H9 (cell line): Measurements from ENCODE around the gene GUK1. TPM values are rescaled to one million over a fixed set of nuclear protein-coding genes. Genes with fewer than 3 reads are reported as not detected.
A peak's percentile ranks its signal among the peaks of the same experiment; 100 is the strongest.

Experiments used
- DNase-seq: peaks from one replicate; pipeline ENCODE4 v3.0.0-alpha.2; 2017
- H2AFZ ChIP-seq: one replicate; pipeline ENCODE4 v1.6.1; 2013; ENCODE audit warnings: mild to moderate bottlenecking, low read length, control low read depth, moderate library complexity
- H2AK5ac ChIP-seq: 2 replicates; pipeline ENCODE4 v1.6.1; 2013; ENCODE audit warnings: low read length, control low read depth, mixed read lengths; ENCODE audit not compliant: insufficient read length
- H2BK120ac ChIP-seq: one replicate; pipeline ENCODE4 v1.6.1; 2013; ENCODE audit warnings: low read depth, mild to moderate bottlenecking, low read length, control low read depth, inconsistent platforms; ENCODE audit not compliant: poor library complexity, severe bottlenecking
- H2BK12ac ChIP-seq: 2 replicates; pipeline ENCODE4 v1.6.1; 2013; ENCODE audit warnings: low read length, control low read depth, mixed read lengths, low read depth; ENCODE audit not compliant: insufficient read length
- H2BK15ac ChIP-seq: 2 replicates; pipeline ENCODE4 v1.6.1; 2013; ENCODE audit warnings: low read depth, low read length, control low read depth
- H2BK20ac ChIP-seq: one replicate; pipeline ENCODE4 v1.6.1; 2013; ENCODE audit warnings: low read depth, mild to moderate bottlenecking, low read length, control low read depth, inconsistent platforms; ENCODE audit not compliant: poor library complexity, severe bottlenecking
- H2BK5ac ChIP-seq: 2 replicates; pipeline ENCODE4 v1.6.1; 2013; ENCODE audit warnings: low read length, control low read depth, mixed read lengths; ENCODE audit not compliant: insufficient read length
- H3K14ac ChIP-seq: 2 replicates; pipeline ENCODE4 v1.6.1; 2013; ENCODE audit warnings: low read length, control low read depth; ENCODE audit not compliant: insufficient read depth
- H3K18ac ChIP-seq: 2 replicates; pipeline ENCODE4 v1.6.1; 2013; ENCODE audit warnings: low read depth, mild to moderate bottlenecking, mixed read lengths, low read length, control low read depth; ENCODE audit not compliant: insufficient read length
- H3K23ac ChIP-seq: 2 replicates; pipeline ENCODE4 v1.6.1; 2013; ENCODE audit warnings: low read length, control low read depth, mixed read lengths, low read depth; ENCODE audit not compliant: insufficient read length
- H3K23me2 ChIP-seq: 2 replicates; pipeline ENCODE4 v1.6.1; 2013; ENCODE audit warnings: low read depth, mild to moderate bottlenecking, mixed read lengths, low read length, control low read depth; ENCODE audit not compliant: insufficient read length, poor library complexity, severe bottlenecking
- H3K27ac ChIP-seq: 2 replicates; pipeline ENCODE4 v1.5.1; 2013; ENCODE audit warnings: low read length, control low read depth, mixed read lengths, low read depth; ENCODE audit not compliant: insufficient read length
- H3K27me3 ChIP-seq: 2 replicates; pipeline ENCODE4 v1.6.1; 2013; ENCODE audit warnings: low read length, control low read depth, inconsistent platforms; ENCODE audit not compliant: insufficient read depth
- H3K4ac ChIP-seq: 2 replicates; pipeline ENCODE4 v1.6.1; 2013; ENCODE audit warnings: low read depth, mild to moderate bottlenecking, control low read depth, inconsistent platforms, low read length, moderate library complexity
- H3K4me1 ChIP-seq: 2 replicates; pipeline ENCODE4 v1.6.1; 2013; ENCODE audit warnings: low read length, control low read depth, inconsistent platforms; ENCODE audit not compliant: insufficient read depth
- H3K4me2 ChIP-seq: 2 replicates; pipeline ENCODE4 v1.6.1; 2013; ENCODE audit warnings: low read length, control low read depth, mixed read lengths; ENCODE audit not compliant: insufficient read length, insufficient read depth
- H3K56ac ChIP-seq: 2 replicates; pipeline ENCODE4 v1.6.1; 2013; ENCODE audit warnings: low read depth, mild to moderate bottlenecking, mixed read lengths, low read length, control low read depth; ENCODE audit not compliant: insufficient read length
- H3K79me1 ChIP-seq: 2 replicates; pipeline ENCODE4 v1.6.1; 2013; ENCODE audit warnings: low read depth, mild to moderate bottlenecking, moderate library complexity, low read length, control low read depth, inconsistent platforms; ENCODE audit not compliant: insufficient read depth, poor library complexity, severe bottlenecking
- H3K79me2 ChIP-seq: 2 replicates; pipeline ENCODE4 v1.6.1; 2013; ENCODE audit warnings: low read length, control low read depth, inconsistent platforms; ENCODE audit not compliant: insufficient read depth
- H3K9ac ChIP-seq: 2 replicates; pipeline ENCODE4 v1.6.1; 2013; ENCODE audit warnings: low read length, control low read depth, mixed read lengths; ENCODE audit not compliant: insufficient read length; ENCODE audit errors: extremely low read depth
- H3K9me3 ChIP-seq: one replicate; pipeline ENCODE4 v1.6.1; 2013; ENCODE audit warnings: low read depth, low read length, inconsistent platforms; ENCODE audit not compliant: control insufficient read depth
- H3T11ph ChIP-seq: one replicate; pipeline ENCODE4 v1.6.1; 2013; ENCODE audit warnings: mild to moderate bottlenecking, low read length, control low read depth, inconsistent platforms
- H4K20me1 ChIP-seq: one replicate; pipeline ENCODE4 v1.6.1; 2013; ENCODE audit not compliant: control insufficient read depth, insufficient read length, insufficient read depth
- H4K5ac ChIP-seq: 2 replicates; pipeline ENCODE4 v1.6.1; 2013; ENCODE audit warnings: low read depth, mild to moderate bottlenecking, mixed read lengths, low read length, control low read depth; ENCODE audit not compliant: insufficient read length
- H4K8ac ChIP-seq: replicated peaks from 2 replicates; pipeline ENCODE4 v1.6.1; 2013; ENCODE audit warnings: low read length, control low read depth, mixed read lengths, low read depth; ENCODE audit not compliant: insufficient read length
- H4K91ac ChIP-seq: 2 replicates; pipeline ENCODE4 v1.6.1; 2013; ENCODE audit warnings: low read depth, mild to moderate bottlenecking, moderate library complexity, mixed read lengths, low read length, control low read depth; ENCODE audit not compliant: insufficient read length
- H3K27ac Mint-ChIP-seq, 3 experiments: 2 replicates in 2 of 3; 3 replicates in 1 of 3; pipeline ENCODE4 v1.8.0; 2020 to 2021; ENCODE audit warnings: mixed read lengths in 3 of 3, mild to moderate bottlenecking in 1 of 3, moderate library complexity in 1 of 3
- H3K27me3 Mint-ChIP-seq: 2 replicates; pipeline ENCODE4 v1.8.0; 2021; ENCODE audit warnings: low read depth, mild to moderate bottlenecking, moderate library complexity, mixed read lengths
- H3K36me3 Mint-ChIP-seq, 3 experiments: 2 replicates in 2 of 3; 3 replicates in 1 of 3; pipeline ENCODE4 v1.8.0; 2020 to 2021; ENCODE audit warnings: low read depth in 3 of 3, mixed read lengths in 3 of 3; ENCODE audit not compliant: insufficient read depth in 1 of 3
- H3K4me1 Mint-ChIP-seq, 2 experiments: 2 replicates each; pipeline ENCODE4 v1.8.0; 2020; ENCODE audit warnings: mixed read lengths in 2 of 2
- H3K4me3 Mint-ChIP-seq, 2 experiments: 2 replicates in 1 of 2; 3 replicates in 1 of 2; pipeline ENCODE4 v1.8.0; 2020 to 2021; ENCODE audit warnings: mild to moderate bottlenecking in 2 of 2, mixed read lengths in 2 of 2, moderate library complexity in 1 of 2
- H3K9me3 Mint-ChIP-seq, 2 experiments: 2 replicates in 1 of 2; 3 replicates in 1 of 2; pipeline ENCODE4 v1.8.0; 2020; ENCODE audit warnings: mild to moderate bottlenecking in 2 of 2, mixed read lengths in 2 of 2, moderate library complexity in 1 of 2
- WGBS: extraction: QIAGEN DNeasy Blood & Tissue Kit; methylation state at CpG from one replicate; pipeline ENCODE4 v1.1.7; 2013; ENCODE audit warnings: missing lambda C conversion rate, low lambda C conversion rate, mixed read lengths; ENCODE audit not compliant: insufficient read length; ENCODE audit errors: extremely low coverage; 5-methylcytosine and 5-hydroxymethylcytosine counted together
- total RNA-seq: library from RNA; stranded (reverse); gene quantifications from 2 replicates; pipeline ENCODE4 v1.2.1, GENCODE V29; 2021
- TF ChIP-seq, protein P1 (sequence below): fragments of 200-600 bp; sonication (generic); conservative IDR thresholded peaks from 3 replicates; pipeline ENCODE4 v1.8.0; 2021; ENCODE audit warnings: antibody characterized with exemption, mild to moderate bottlenecking

Gene GUK1
- total RNA-seq, 1 experiment from 2014 or later, result 88.2 TPM

DNA sequence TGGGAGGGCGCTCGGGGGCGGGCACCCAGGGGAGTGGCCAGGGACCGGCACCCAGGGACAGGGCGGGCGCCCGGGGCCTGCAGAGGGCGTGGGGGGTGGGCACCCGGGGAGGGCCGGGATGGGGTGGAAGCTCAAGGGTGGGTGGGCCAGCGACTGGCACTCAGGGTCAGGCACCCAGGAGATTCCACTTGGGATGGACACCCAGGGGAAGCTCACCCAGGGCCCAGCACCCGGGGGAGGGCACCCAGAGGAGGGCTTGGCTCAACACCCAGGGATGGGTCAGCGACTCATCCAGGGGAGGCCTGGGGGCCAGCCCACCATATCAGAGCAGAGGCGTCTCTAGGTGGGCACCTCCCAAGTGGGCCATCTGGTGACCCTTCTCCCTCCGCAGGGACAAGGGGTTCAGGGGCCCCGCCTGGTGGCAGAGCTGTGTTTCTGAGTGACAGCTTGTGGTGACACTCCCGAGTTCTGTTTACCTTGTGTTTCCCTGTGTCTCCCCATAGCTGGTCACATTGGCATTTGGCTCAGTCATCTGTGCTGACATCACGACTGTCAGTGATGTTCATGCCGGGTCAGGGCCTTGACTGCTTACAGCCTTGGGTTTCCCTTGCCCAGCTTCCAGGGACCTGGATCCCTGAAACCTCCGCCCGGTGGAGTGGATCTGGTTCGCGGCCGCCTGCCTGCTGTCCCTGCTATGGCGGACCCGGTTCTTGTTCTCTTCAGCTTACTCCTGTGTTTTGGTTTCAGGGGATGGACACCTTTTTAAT is 26.3 kb downstream of the GUK1 start:
- peak overlapping the region; percentile 31 for H3K4me2 ChIP-seq
- H3K79me2 ChIP-seq, result no peaks in the 10 kb centered on the region
- H3K27me3 ChIP-seq, result no peaks in the 10 kb centered on the region
- H2AFZ ChIP-seq, result no peak overlapping the region
- H3K4ac ChIP-seq, result no peak overlapping the region
- H3K23me2 ChIP-seq, result peaks cover 2% of the 10 kb centered on the region
- H3K14ac ChIP-seq, result no peak overlapping the region
- peaks cover 0 to 2% of the 10 kb centered on the region in 2 experiments; a peak in 1 of 5 replicates for H3K9me3 Mint-ChIP-seq
- no peak overlapping the region for H2BK120ac ChIP-seq
- H3K4me1 ChIP-seq, result no peaks in the 10 kb centered on the region; the same call in 1 of the 2 replicates
- H3K79me1 ChIP-seq, result no peaks in the 10 kb centered on the region
- H3K23ac ChIP-seq, result no peak overlapping the region
- no peak overlapping the region for H2BK5ac ChIP-seq
- H4K8ac ChIP-seq, result no peak overlapping the region
- peak; percentile 78 for DNase-seq
- H2BK20ac ChIP-seq, result no peak overlapping the region
- H4K91ac ChIP-seq, result no peak overlapping the region
- peak overlapping the region; percentile 78 to 86 for H3K4me3 Mint-ChIP-seq
- H2BK12ac ChIP-seq, result no peak overlapping the region
- H2BK15ac ChIP-seq, result no peak overlapping the region
- H2AK5ac ChIP-seq, result no peak overlapping the region
- H3K27me3 Mint-ChIP-seq, result peaks cover 8% of the 10 kb centered on the region
- no peaks in the 10 kb centered on the region for H3K9me3 ChIP-seq
- H3T11ph ChIP-seq, result no peak overlapping the region
- peak overlapping the region; percentile 3 to 82 (median 59); a peak in 3 of 7 replicates for H3K27ac Mint-ChIP-seq
- WGBS, result no CpG with 5 or more reads among the region's 26 CpGs
- peaks cover 15 to 30% of the 10 kb centered on the region in 2 experiments for H3K4me1 Mint-ChIP-seq
- peak overlapping the region; percentile 12 for H3K18ac ChIP-seq
- H3K36me3 Mint-ChIP-seq, result peaks cover 0 to 3% (median 2%) of the 10 kb centered on the region in 3 experiments; a peak in 2 of 7 replicates
- H4K5ac ChIP-seq, result no peak overlapping the region
- H3K9ac ChIP-seq, result no peak overlapping the region
- H4K20me1 ChIP-seq, result no peaks in the 10 kb centered on the region
- H3K27ac ChIP-seq, result no peak overlapping the region
- TF ChIP-seq, protein P1, sequence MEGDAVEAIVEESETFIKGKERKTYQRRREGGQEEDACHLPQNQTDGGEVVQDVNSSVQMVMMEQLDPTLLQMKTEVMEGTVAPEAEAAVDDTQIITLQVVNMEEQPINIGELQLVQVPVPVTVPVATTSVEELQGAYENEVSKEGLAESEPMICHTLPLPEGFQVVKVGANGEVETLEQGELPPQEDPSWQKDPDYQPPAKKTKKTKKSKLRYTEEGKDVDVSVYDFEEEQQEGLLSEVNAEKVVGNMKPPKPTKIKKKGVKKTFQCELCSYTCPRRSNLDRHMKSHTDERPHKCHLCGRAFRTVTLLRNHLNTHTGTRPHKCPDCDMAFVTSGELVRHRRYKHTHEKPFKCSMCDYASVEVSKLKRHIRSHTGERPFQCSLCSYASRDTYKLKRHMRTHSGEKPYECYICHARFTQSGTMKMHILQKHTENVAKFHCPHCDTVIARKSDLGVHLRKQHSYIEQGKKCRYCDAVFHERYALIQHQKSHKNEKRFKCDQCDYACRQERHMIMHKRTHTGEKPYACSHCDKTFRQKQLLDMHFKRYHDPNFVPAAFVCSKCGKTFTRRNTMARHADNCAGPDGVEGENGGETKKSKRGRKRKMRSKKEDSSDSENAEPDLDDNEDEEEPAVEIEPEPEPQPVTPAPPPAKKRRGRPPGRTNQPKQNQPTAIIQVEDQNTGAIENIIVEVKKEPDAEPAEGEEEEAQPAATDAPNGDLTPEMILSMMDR, result peak; percentile 45; the same call in 2 of the 3 replicates
- H3K56ac ChIP-seq, result no peak overlapping the region
